GM12872 (cell line): Measurements from ENCODE around the gene STAB1.

Experiments used
- CTCF ChIP-seq: IDR thresholded peaks from 3 replicates; pipeline ENCODE4 v1.5.1; 2011; ENCODE audit warnings: low read depth, mild to moderate bottlenecking, low read length, moderate library complexity; ENCODE audit not compliant: insufficient read depth

Gene STAB1

DNA sequence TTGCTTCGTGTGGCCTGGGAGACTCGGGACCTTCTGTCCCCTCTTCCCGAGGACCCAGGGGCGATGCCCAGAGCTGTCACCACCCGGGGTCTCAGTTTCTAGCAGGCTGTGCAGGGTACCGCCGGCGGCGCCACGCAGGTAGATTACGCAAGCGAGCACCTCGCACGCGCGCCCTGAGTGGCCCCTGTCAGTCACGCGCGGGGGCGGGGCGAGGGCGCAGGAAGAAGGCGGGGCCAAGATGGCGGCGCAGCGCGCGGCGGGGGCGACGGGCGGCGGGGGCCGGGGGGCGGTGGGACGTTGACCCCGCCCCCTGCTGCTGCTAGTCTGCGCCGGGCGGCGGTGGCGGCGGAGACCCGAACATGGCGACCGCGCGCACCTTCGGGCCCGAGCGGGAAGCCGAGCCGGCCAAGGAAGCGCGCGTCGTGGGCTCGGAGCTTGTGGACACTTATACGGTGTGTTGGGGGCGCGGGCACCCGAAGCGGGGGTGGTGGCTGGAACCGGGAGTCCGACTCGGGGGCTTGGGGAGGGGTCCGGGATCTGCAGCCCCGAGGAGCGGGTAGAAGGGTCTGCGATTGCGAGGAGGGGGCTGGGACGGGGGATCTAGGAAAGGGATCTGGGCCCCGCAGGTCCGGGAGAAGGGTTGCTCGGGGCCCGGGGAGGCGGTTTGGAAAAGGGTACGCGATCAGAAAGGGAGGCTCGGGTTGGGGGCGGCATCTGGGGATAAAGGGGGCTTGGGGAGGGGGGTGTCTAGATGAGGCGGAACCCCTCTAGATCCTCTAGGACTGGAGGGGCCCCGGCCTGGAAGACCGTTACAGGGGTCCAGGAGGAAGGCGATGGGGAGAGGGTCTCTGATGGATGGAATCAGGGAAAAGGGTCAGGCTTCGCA, 39.6 kb upstream of the STAB1 start, which contains the start of gene NISCH:
TSS of gene NISCH (plus strand) at position 322 of the 886 bp plus-strand sequence. CDS start at position 360, 38 bp downstream.
- TF ChIP-seq CTCF = no peak

- no peak for TF ChIP-seq CTCF
Observed at GRCh38 chr3:52456169-52456799, 38.9 kb upstream of the STAB1 start.

DNA sequence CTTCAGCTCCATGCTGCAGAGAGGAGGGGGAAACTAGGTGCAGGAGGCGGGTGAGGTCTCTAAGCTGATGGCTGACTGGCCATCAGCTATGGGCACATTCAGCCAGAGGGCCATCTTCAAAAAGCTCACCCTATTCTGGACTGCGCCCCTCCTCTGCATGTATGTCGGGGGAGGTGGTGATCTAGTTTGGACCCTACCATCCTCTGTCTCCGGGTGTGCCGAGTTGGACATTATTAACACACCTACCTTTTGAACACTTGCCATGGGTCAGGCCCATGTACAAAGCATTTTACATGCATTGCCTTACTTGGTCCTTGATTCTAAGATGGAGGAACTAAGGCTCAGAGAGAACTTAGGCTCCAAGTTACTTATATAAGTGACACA, 38.3 kb upstream of the STAB1 start:
- TF ChIP-seq CTCF = no peak

- no peak for TF ChIP-seq CTCF
Observed at GRCh38 chr3:52458031-52458760, 36.9 kb upstream of the STAB1 start.

DNA sequence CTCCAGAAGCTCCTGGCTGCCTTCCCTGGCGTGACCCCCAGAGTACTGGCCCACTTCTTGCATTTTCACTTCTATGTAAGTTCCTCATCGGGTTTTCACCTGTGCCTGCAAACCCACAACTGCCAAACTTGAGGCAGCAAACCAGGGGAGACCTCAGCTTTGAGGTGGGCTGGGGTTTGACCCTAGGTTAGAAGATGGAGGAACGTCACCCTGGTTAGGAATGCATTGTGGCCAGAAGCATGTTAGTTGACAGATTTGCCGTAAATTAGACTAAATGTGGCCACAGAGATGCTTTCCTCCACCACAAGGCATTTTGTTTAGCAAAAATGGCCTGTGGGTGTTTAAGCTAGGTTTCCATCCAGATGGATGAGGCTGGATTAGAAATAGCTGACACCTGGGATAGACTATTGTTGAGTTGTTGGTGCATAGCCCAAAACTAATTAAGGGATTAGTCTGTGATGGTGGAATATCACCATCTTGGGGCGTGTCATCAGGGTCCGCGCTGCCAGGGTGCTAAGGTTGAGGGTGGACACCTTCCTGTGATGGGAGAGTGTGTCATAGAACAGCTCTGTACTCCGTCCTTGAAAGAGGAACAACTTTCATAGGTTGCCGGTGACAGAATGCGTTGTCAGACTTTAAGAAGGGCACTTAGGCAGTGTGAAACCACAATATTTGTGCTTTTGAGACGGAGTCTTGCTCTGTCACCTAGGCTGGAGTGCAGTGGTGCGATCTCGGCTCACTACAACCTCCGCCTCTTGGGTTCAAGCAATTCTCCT, 36.2 kb upstream of the STAB1 start:
- TF ChIP-seq CTCF = no peak

DNA sequence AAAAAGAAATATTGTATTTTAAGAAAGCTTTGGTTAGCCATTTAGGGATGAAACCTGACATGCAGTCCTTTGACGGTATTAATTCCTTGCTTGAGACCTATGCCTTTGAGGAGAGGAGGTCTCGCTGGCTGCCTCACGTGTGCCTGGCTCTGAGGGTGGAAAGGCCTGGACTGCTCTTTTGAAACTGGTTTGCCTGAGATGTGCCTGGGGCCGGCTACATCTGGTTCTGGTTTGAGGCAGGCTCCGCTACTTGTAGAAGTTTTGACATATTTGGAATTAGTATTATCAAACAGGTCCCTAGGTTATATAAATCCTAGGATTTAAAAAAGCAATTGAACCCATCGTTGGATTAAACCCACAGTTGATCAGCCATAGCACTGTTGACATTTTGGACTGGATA, 33.3 kb upstream of the STAB1 start:
- TF ChIP-seq CTCF = no peak

DNA sequence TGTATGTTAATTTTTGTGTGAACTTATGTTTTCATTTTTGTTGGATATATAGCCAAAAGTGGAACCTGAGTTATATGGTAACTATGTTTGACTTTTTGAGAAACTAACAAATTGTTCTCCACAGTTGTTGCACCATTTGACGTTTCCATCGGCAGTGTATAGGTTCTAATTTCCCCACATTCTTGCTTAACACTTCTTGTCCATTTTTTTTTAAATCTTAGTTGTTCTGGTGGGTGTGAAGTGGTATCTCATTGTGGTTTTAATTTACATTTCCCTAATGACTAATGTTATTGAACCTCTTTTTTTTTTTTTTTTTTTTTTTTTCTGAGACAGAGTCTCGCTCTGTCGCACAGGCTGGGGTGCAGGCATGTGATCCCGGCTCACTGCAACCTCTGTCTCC, 31.7 kb upstream of the STAB1 start:
- no peak for TF ChIP-seq CTCF
